Posterior cingulate gyrus (tissue), 11 donors: ENCODE results near the gene LRFN5.

Experiments
- DNase-seq, 10 donors: peaks; one replicate each; pipeline versions ENCODE4 v3.0.0 to v3.0.0-alpha.2; 2020 to 2021; ENCODE audit warnings: mixed read lengths in 3 of 10
- intact Hi-C: fragments of 100-400 bp; cut with DNase I; formaldehyde crosslinking; loops from one replicate; pipeline ENCODE4 v1.15.1; 2023

The LRFN5 gene

DNA sequence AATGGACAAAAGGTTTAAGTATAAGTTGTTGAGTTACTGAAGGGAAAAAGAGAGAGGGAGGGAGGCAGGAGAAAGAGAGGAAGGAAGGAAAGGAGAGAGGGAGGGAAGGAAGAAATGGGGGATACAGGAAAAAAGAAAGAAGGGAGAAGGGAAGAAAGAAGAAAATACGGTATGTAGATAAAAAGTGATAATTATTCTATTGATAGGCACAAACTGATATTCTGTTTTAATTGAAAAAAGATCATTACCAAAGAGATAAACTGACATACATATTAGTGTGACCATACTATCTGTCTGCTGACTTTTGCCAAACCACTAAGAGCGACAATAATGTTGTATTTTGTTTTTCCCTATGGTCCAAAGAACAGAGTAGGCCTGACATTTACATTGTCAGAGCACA is 154.5 kb downstream of the LRFN5 start:
- DNase-seq = no peak
- intact Hi-C loops = no loop called here

- peak in 4 of 10 donors; percentile 9 to 76 (median 36) for DNase-seq
Observed at GRCh38 chr14:41766772-41767171, 160.1 kb downstream of the LRFN5 start.

DNA sequence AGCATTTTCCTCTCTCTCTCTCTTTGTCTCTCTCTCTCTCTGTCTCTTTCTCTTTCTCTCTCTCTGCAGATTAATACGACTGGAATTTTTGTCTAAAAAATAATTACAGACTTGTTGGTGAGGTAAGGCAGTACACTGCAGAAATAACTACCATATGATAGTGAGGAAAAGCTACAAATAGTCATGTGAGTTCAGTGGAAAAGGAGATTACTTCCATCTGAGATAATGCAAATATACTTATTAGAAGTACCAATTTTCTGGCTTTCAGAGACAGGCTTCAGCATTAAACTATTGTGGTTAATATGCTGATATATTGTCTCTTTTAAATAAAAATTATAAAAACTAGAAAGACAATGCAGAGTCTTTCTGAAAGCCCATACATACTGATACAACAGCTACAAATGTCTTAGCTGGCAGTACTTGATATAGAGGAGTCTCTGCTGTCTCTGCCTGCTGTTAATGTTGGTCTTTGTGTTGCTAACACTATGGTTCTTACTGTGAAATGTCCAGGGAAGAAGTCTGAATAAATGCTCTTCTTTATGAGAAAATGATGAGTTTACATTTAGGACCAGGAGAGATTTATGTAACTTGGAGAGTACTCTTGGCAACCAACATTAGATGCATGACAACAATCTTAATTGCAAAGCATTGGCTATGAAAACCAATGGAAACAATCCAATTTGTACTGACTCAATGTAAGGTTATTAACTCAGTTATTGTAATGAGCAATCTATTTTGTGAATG is 167.0 kb downstream of the LRFN5 start:
- DNase-seq = no peak
- intact Hi-C loops = no loop called here

More at GRCh38 chr14:41766772-41767171, 160.1 kb downstream of the LRFN5 start:
- intact Hi-C loops = no loop called here

- DNase-seq = no peak
Observed at GRCh38 chr14:41782511-41782910, 175.8 kb downstream of the LRFN5 start.

DNA sequence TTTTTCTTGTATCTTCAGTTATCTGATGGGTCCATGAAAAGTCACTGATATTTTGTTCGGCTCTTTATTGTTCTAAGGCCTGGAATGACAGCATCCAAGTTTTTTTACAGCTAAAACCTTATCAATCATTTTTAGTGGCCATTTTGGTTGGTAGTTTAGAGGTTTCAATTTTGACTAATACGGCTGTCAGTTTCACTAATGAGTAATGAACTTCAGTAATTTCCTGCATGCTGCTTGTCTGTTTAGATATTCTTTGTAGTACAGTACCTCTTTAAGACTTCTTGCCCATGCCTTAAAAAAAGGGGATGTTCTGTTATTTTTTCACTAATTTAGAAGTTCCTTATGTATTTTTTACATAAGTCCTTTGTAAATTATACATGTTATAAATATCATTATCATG is 176.7 kb downstream of the LRFN5 start:
- intact Hi-C loops = no loop called here
- DNase-seq = no peak

More at GRCh38 chr14:41782511-41782910, 175.8 kb downstream of the LRFN5 start:
- intact Hi-C loops = no loop called here

GRCh38 chr14:41785696-41786095 is 179.0 kb downstream of the LRFN5 start:
- intact Hi-C loops = no loop called here
- DNase-seq = no peak

GRCh38 chr14:41799817-41800216 is 193.1 kb downstream of the LRFN5 start:
- intact Hi-C loops = no loop called here
- DNase-seq = no peak

- intact Hi-C loops = no loop called here
- DNase-seq = no peak
Observed at GRCh38 chr14:41805633-41806032, 199.0 kb downstream of the LRFN5 start.

GRCh38 chr14:41806366-41806975 is 199.8 kb downstream of the LRFN5 start:
- no peak for DNase-seq

DNA sequence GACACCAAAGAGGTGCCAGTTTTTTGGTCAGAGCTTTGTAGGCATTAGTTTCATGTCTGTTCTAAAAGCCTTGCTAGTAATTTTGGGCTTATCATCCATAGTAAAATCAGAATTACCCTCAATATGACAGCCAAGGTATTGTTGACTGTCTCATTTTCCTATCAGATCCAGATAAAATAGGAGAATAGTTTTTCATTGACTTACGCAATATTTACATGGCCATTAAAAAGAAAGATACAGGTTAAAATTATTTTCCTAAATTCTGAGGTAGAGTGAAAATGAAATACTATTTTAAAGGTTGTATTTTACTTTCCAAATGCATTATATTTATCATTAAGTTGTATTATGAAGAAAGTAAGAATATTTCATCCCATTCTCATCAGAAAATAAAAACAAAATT is 203.7 kb downstream of the LRFN5 start:
- intact Hi-C loops = no loop called here
- no peak for DNase-seq

More at GRCh38 chr14:41806366-41806975, 199.8 kb downstream of the LRFN5 start:
- intact Hi-C loops = no loop called here

DNA sequence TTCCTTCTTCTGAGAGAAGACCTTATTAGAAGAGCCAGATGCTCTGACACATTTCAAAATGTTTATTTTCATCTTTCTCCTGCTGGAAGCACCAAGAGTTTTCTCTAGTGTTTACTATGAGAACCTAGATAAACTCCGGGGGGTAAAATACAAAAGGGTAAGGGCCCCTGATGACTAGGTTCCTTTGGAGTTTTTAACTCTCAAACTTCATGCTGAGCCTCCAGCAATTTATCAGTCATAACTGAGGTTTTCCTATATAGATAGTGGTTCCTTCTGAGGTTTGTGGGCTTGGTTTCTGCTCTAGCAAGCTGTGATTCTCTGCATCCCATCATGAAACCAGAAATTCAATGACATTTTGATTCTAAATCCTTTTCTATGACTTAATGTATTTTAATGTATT is 210.9 kb downstream of the LRFN5 start:
- DNase-seq = no peak
- intact Hi-C loops = no loop called here

DNA sequence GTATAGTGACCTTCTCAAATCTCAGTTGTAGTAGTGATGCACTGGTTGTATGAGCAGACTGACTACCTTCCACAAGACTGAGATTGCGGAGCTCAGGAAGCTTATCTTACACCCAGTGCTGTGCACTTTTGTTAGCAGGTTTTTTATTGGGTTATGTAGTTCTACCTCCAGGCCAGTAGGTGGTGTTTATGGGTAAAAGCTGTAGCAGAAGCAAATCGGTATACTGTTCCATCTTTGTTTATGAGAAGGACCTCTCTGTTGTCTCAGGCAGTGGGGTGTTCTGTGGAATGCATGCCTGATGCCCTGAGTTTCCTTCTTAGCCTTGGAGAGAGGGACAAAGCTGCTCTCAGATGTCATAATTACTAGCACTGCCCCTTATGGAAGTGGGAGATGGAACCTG is 217.8 kb downstream of the LRFN5 start:
- intact Hi-C loops = no loop called here
- no peak for DNase-seq

DNA sequence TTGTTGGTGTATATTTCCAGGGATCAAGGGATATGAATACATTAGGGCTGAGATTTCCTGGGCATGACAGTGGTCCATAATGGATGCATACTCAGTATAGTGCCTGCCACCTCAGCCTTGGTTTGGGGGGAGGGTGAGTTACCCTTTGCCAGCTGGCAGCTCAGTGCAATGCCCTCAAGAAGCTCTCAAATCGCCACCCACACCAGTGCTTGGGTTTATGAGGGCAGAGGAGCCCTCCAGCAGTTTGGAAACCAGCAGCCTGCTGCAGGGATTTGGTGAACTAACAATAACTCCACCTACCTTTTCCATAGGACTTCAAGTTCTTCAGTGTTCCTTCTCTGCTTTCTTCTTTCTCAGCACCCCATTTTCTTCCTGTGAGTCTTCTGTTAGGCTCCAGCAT is 218.9 kb downstream of the LRFN5 start:
- DNase-seq = peak in 4 of 10 donors; percentile 24 to 77 (median 66)
- intact Hi-C loops = no loop called here

DNA sequence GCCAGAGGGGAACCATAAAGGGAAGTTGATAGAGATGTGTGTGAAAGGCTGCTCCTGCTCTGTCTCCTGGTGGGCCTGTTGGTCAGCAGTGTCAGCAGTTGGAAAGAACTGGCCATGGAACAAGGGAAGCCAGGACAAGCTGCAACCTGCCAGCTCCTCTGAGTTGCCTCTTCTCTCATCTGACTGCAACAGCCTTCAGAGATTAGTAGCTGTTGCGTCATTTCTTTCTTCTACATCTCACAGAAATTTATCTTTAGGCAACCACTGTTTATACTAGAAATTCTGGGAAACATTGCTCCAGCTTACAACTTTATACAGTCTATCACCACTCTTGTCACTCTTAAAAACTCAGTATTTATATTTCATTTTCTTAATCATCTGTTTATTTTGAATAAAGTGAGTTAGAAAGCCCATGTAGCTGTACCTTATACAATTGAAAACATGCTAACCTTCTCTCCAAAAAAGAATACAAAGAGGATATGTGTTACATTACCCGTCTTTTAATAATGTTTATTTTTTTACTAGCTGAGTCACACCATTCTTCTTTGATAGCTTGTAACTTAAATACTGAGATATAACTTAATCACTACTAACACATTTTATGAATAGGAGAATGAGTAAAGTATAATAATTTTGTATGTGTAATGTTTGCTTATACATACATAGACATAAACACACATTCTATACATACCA is 224.2 kb downstream of the LRFN5 start:
- intact Hi-C loops = no loop called here
- DNase-seq = peak in 3 of 10 donors; percentile 17 to 49 (median 30)

GRCh38 chr14:41839661-41840060 is 233.0 kb downstream of the LRFN5 start:
- no peak for DNase-seq
- intact Hi-C loops = no loop called here

DNA sequence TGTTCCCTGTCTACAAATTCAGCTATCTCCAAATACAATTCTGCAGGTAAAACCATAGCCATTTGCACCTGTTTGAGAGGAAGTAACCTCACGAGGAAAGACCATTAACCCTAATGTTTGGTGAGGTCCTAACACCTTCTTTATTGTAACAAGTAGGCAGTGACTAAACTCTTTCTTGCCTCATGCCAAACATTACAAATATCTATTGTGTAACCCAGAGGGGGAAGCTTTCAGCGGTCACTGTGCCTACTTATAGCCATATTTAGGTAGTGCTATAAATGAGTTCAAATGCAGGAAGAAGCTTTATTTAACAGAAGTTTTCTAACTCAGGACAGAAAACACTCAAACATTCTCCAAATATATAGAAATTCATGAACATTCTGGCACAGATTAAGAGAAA is 252.7 kb downstream of the LRFN5 start:
- intact Hi-C loops = no loop called here
- no peak for DNase-seq

DNA sequence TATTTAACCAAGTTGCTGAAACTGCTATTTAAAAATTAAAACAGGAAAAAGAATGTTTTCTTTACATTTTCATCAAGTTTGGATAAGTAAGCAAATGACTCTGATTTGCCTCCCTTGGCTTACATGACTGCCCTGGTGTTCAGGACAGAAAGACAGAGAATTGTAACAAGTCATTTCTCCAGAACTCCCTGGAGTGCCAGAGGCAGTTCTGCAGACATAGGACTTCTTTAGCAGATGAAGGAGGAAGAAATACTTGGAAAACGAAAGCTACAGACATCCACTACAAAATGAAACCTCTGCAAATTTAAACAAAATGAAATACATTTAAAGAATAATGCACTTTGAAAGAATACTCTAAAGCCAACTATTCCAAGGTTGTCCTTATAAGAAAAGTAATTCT is 253.9 kb downstream of the LRFN5 start:
- intact Hi-C loops = no loop called here
- no peak for DNase-seq

- intact Hi-C loops = no loop called here
- DNase-seq = no peak
Observed at GRCh38 chr14:41865894-41866293, 259.2 kb downstream of the LRFN5 start.

GRCh38 chr14:41868396-41868795 is 261.7 kb downstream of the LRFN5 start:
- intact Hi-C loops = no loop called here
- DNase-seq = no peak

- intact Hi-C loops = no loop called here
Observed at GRCh38 chr14:41872931-41873685, 266.4 kb downstream of the LRFN5 start.

More at GRCh38 chr14:41872931-41873685, 266.4 kb downstream of the LRFN5 start:
- no peak for DNase-seq
